K562 (cell line): Measurements from ENCODE around the gene CDAN1. TPM values are rescaled to one million over a fixed set of nuclear protein-coding genes. Genes with fewer than 3 reads are reported as not detected.

Source experiments
- ATAC-seq: fragments of 200-7000 bp; cut with Tn5 transposase; 3 replicates; pipeline ENCODE4 v1.9.1; 2020; ENCODE audit warnings: moderate library complexity
- BruUV-seq: library from RNA; stranded (reverse); fragments of 400-500 nt; replicated peaks from 2 replicates; lab custom pipeline; 2021; lab: Mats Ljungman, UMichigan
- CTCF ChIA-PET: fragments of 300-600 bp; formaldehyde crosslinking; extraction: SDS; loops from one replicate; lab custom pipeline; 2021; ENCODE audit warnings: low intra/inter-chr PET ratio; lab: Yijun Ruan, JAX
- POLR2A ChIA-PET: fragments of 300-600, 350-650 bp; sonication (Branson Sonifier 250); formaldehyde crosslinking; extraction: SDS; loops from one replicate; lab custom pipeline; 2021; ENCODE audit warnings: antibody characterized with exemption, inconsistent platforms; lab: Yijun Ruan, JAX
- DNase-seq, 4 experiments: peaks; one replicate each; pipeline versions ENCODE4 v3.0.0 to v3.0.0-alpha.2; 2011 to 2018; ENCODE audit warnings: low spot score in 3 of 4, mixed read lengths in 3 of 4; ENCODE audit errors: extremely low read depth in 1 of 4
- FAIRE-seq: peaks from 2 replicates; lab custom pipeline; 2011; peaks lifted over from hg19 to GRCh38; lab: Jason Lieb, UNC
- H2AFZ ChIP-seq: 2 replicates; pipeline ENCODE4 v1.6.0; 2011; ENCODE audit warnings: low read depth, low read length, control low read depth, inconsistent platforms
- H3K27ac ChIP-seq: fragments of 200-600 bp; 3 replicates; pipeline ENCODE4 v1.8.0; 2011; ENCODE audit warnings: low read depth, mild to moderate bottlenecking, control low read depth, inconsistent platforms, low read length, moderate library complexity, mixed read lengths; ENCODE audit errors: extremely low read depth
- H3K27me3 ChIP-seq, 2 experiments: fragments of 300-600 bp in 1 of 2; 2 replicates in 1 of 2; 3 replicates in 1 of 2; pipeline versions ENCODE4 v1.6.0 to v1.8.0; 2011; ENCODE audit warnings: inconsistent platforms in 2 of 2, low read length in 2 of 2, mild to moderate bottlenecking in 1 of 2, mixed read lengths in 1 of 2, moderate library complexity in 1 of 2; ENCODE audit not compliant: control insufficient read depth in 2 of 2, insufficient read depth in 2 of 2
- H3K36me3 ChIP-seq: fragments of 300-600 bp; 3 replicates; pipeline ENCODE4 v1.8.0; 2011; ENCODE audit warnings: mild to moderate bottlenecking, low read length, inconsistent platforms; ENCODE audit not compliant: control insufficient read depth, insufficient read depth
- H3K4me1 ChIP-seq, 2 experiments: fragments of 200-600 bp in 1 of 2; replicated peaks in 1 of 2; 2 replicates in 1 of 2; 3 replicates in 1 of 2; pipeline versions ENCODE4 v1.5.1 to v1.8.0; 2011; ENCODE audit warnings: inconsistent platforms in 2 of 2, low read length in 2 of 2, mild to moderate bottlenecking in 1 of 2, mixed read lengths in 1 of 2, moderate library complexity in 1 of 2; ENCODE audit not compliant: control insufficient read depth in 2 of 2, insufficient read depth in 2 of 2
- H3K4me2 ChIP-seq: 2 replicates; pipeline ENCODE4 v1.6.1; 2011; ENCODE audit warnings: low read length, control low read depth, inconsistent platforms, mixed read lengths; ENCODE audit not compliant: insufficient read depth
- H3K4me3 ChIP-seq: fragments of 200-600 bp; sonication (generic), shearing (Covaris generic); 2 replicates; pipeline ENCODE4 v1.5.1; 2016; ENCODE audit warnings: control low read depth, inconsistent platforms
- H3K79me2 ChIP-seq: fragments of 200-600 bp; 3 replicates; pipeline ENCODE4 v1.8.0; 2011; ENCODE audit warnings: low read length, inconsistent platforms; ENCODE audit not compliant: control insufficient read depth, insufficient read depth
- H3K9ac ChIP-seq, 2 experiments: 2 replicates each; pipeline versions ENCODE4 v1.6.0 to v1.6.1; 2011; ENCODE audit warnings: low read depth in 2 of 2, low read length in 2 of 2, control low read depth in 1 of 2, inconsistent platforms in 1 of 2, mild to moderate bottlenecking in 1 of 2, mixed read lengths in 1 of 2; ENCODE audit not compliant: insufficient read depth in 1 of 2
- H3K9me1 ChIP-seq: one replicate; pipeline ENCODE4 v1.6.0; 2011; ENCODE audit warnings: inconsistent platforms, mild to moderate bottlenecking, low read length, moderate library complexity; ENCODE audit not compliant: control insufficient read depth, insufficient read depth
- H3K9me3 ChIP-seq: replicated peaks from 2 replicates; pipeline ENCODE4 v1.5.1; 2011; ENCODE audit warnings: low read depth, low read length, inconsistent platforms; ENCODE audit not compliant: control insufficient read depth, insufficient read depth
- H4K20me1 ChIP-seq: replicated peaks from 2 replicates; pipeline ENCODE4 v1.6.1; 2011; ENCODE audit warnings: low read length, inconsistent platforms, mixed read lengths; ENCODE audit not compliant: control insufficient read depth, insufficient read depth
- ADNP ChIP-seq: fragments of 200-800 bp; sonication (Bioruptor generic); IDR thresholded peaks from 2 replicates; pipeline ENCODE4 v1.6.1; 2016; ENCODE audit warnings: missing genetic modification characterization, missing compliant biosample characterization
- BCLAF1 ChIP-seq, 2 experiments: fragments of 450-650 bp in 1 of 2; IDR thresholded peaks; 2 replicates each; pipeline ENCODE4 v1.6.1; 2011 to 2017; ENCODE audit warnings: low read depth in 2 of 2, antibody characterized with exemption in 1 of 2, borderline replicate concordance in 1 of 2, low read length in 1 of 2, mild to moderate bottlenecking in 1 of 2, mixed read lengths in 1 of 2; ENCODE audit not compliant: control insufficient read depth in 1 of 2
- BCOR ChIP-seq: fragments of 450-650 bp; IDR thresholded peaks from 2 replicates; pipeline ENCODE4 v1.6.1; 2016
- ESRRA ChIP-seq: fragments of 450-650 bp; IDR thresholded peaks from 2 replicates; pipeline ENCODE4 v1.6.1; 2014; ENCODE audit warnings: low read depth, mild to moderate bottlenecking, moderate library complexity, borderline replicate concordance
- FOXK1 ChIP-seq: sonication (generic); formaldehyde crosslinking; IDR thresholded peaks from 2 replicates; pipeline ENCODE4 v1.8.0; 2022; ENCODE audit warnings: missing genetic modification reagents, mild to moderate bottlenecking, borderline replicate concordance
- GMEB1 ChIP-seq: fragments of 250-450 bp; sonication (Bioruptor Pico); IDR thresholded peaks from 2 replicates; pipeline ENCODE4 v1.4.0; 2020; ENCODE audit warnings: mild to moderate bottlenecking
- MLLT1 ChIP-seq, 2 experiments: fragments of 450-650 bp; IDR thresholded peaks; 2 replicates each; pipeline ENCODE4 v1.6.1; 2016
- RBM25 ChIP-seq: fragments of 200-400 bp; formaldehyde crosslinking; IDR thresholded peaks from 2 replicates; pipeline ENCODE4 v1.6.1; 2018; ENCODE audit warnings: low read length, low read depth, moderate library complexity; ENCODE audit not compliant: severe bottlenecking
- RNF2 ChIP-seq: sonication (generic); IDR thresholded peaks from 2 replicates; pipeline ENCODE4 v1.6.1; 2016
- SIRT6 ChIP-seq: IDR thresholded peaks from one replicate; pipeline ENCODE4 v1.6.1; 2012; ENCODE audit warnings: low read depth, mild to moderate bottlenecking, control low read depth, inconsistent platforms, low read length, moderate library complexity
- TAF15 ChIP-seq: fragments of 200-400 bp; formaldehyde crosslinking; IDR thresholded peaks from 2 replicates; pipeline ENCODE4 v1.6.1; 2017; ENCODE audit warnings: mild to moderate bottlenecking, low read depth, low read length, moderate library complexity
- WHSC1 ChIP-seq: IDR thresholded peaks from one replicate; pipeline ENCODE4 v1.6.1; 2012; ENCODE audit warnings: low read length, control low read depth, inconsistent platforms
- ZC3H4 ChIP-seq: sonication (generic); formaldehyde crosslinking; IDR thresholded peaks from 2 replicates; pipeline ENCODE4 v1.9.0; 2021; ENCODE audit warnings: missing genetic modification reagents, borderline replicate concordance
- WGBS: fragments of 100-300 bp; shearing (Covaris generic); methylation state at CpG from one replicate; pipeline ENCODE4 v1.1.6; 2016; ENCODE audit warnings: low coverage, mixed read lengths; ENCODE audit not compliant: insufficient coverage; ENCODE audit errors: missing lambda C conversion rate; 5-methylcytosine and 5-hydroxymethylcytosine counted together
- in situ Hi-C: fragments of 300-500 bp; cut with MboI; formaldehyde crosslinking; loops from 4 replicates; pipeline ENCODE4 v1.15.0; 2018; ENCODE audit warnings: inconsistent platforms, mixed read lengths
- intact Hi-C: fragments of 100-400 bp; cut with micrococcal nuclease; formaldehyde crosslinking; loops from 2 replicates; pipeline ENCODE4 v1.14.2; 2022
- polyA plus RNA-seq, 8 experiments: library from polyadenylated mRNA; depleted of rRNA in 4 of 8; stranded (reverse) in 5 of 8; unstranded in 3 of 8; fragments of >200 nt; fragmentation: Nextera tagmentation in 2 of 8; fragmentation: Illumina TruSeq in 1 of 8; extraction: Ambion mirVana in 2 of 8; extraction: Trizol in 1 of 8; gene quantifications; 2 replicates each; pipeline versions ENCODE4 v1.2.1 to v1.2.3, GENCODE V29; 2011 to 2014; ENCODE audit warnings: inconsistent platforms in 1 of 8, missing spikeins in 1 of 8
- total RNA-seq, 7 experiments: library from RNA; depleted of rRNA in 6 of 7; stranded (reverse); fragments of >200 nt in 6 of 7; fragmentation: Illumina TruSeq in 2 of 7; extraction: Trizol in 2 of 7; gene quantifications; 2 replicates each; pipeline versions ENCODE4 v1.2.1 to v1.2.3, GENCODE V29; 2011 to 2021; ENCODE audit warnings: low replicate concordance in 1 of 7
- TF ChIP-seq, protein P1 (sequence below), 2 experiments: IDR thresholded peaks; 2 replicates each; pipeline ENCODE4 v1.6.1; 2011; ENCODE audit warnings: borderline replicate concordance in 1 of 2, control low read depth in 1 of 2, low read depth in 1 of 2, low read length in 1 of 2, mild to moderate bottlenecking in 1 of 2, mixed read lengths in 1 of 2, moderate library complexity in 1 of 2; ENCODE audit not compliant: insufficient read depth in 1 of 2, insufficient read length in 1 of 2, poor library complexity in 1 of 2, severe bottlenecking in 1 of 2; ENCODE audit errors: extremely low read depth in 1 of 2

CDAN1 gene
- total and polyA plus RNA-seq, 9 of the 15 experiments (the other 6 are each of a cell fraction or from before 2014, with no cell fraction given) = 1.6 to 34.4 (median 13.8) TPM

DNA sequence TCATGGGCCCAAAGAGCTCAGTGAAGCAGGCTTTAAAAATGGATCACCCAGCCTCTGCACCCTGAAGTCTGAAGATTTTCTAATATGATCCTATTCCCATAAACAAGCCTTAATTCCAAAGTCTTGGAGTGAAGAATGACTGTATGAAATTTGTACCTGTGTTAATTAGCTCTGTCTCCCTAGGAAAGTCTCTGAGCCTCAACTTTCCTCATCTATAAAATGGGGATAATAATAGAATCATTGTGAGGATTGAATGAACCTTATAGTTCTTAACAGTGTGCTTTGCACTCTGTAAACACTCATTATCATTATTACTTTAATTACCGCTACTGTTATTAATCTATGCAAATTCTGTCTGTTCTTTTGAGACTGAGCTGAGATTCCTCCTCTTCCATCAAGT is 61.9 kb downstream of the CDAN1 start:
- ATAC-seq = no peak
- in situ Hi-C loops = no loop called here
- FAIRE-seq = no peak
- H3K9ac ChIP-seq = no peak overlapping the region
- no peaks in the 10 kb centered on the region for H3K79me2 ChIP-seq
- DNase-seq = no peak
- WGBS = 83% methylated on average over 1 of the region's 1 CpG
- H4K20me1 ChIP-seq = no peaks in the 10 kb centered on the region; the same call in none of the 2 replicates
- H3K9me1 ChIP-seq = no peaks in the 10 kb centered on the region
- H3K36me3 ChIP-seq = peaks cover 5% of the 10 kb centered on the region; the same call in 1 of the 3 replicates
- no peak overlapping the region for H3K4me3 ChIP-seq
- no peak overlapping the region for H3K4me2 ChIP-seq
- H3K27me3 ChIP-seq = no peaks in the 10 kb centered on the region
- POLR2A ChIA-PET = interaction anchor here (0.8 kb wide), 1 partner anchor 22 kb away, joined by 3 read pairs; no protein-coding TSS in a partner anchor
- H3K27ac ChIP-seq = no peak overlapping the region
- no peaks in the 10 kb centered on the region for H3K9me3 ChIP-seq
- no peak overlapping the region for H2AFZ ChIP-seq
- CTCF ChIA-PET = no interaction called here
- BruUV-seq = no TSS peak
- intact Hi-C loops = no loop called here
- no peak for TF ChIP-seq WHSC1
- TF ChIP-seq BCOR = 0 out of 2 replicates have a peak, but pooled peaks have one; percentile 35
- no peak for TF ChIP-seq BCLAF1 (IDR thresholded peaks at IDR 0.05; ENCODE audit: borderline replicate concordance in 1 of 2, control insufficient read depth in 1 of 2, low read depth in 2 of 2, low read length in 1 of 2)
- no peak for TF ChIP-seq RNF2
- no peak for TF ChIP-seq MLLT1 (IDR thresholded peaks at IDR 0.05)
- no peak for TF ChIP-seq TAF15
- TF ChIP-seq SIRT6 = no peak
- no peak for TF ChIP-seq FOXK1 (CRISPR knock-in tag)
- TF ChIP-seq ZC3H4 = no peak
- peak; percentile 89 for TF ChIP-seq RBM25
- TF ChIP-seq ADNP (tag) = 0 out of 2 replicates have a peak, but pooled peaks have one; percentile 36
- TF ChIP-seq, protein P1, sequence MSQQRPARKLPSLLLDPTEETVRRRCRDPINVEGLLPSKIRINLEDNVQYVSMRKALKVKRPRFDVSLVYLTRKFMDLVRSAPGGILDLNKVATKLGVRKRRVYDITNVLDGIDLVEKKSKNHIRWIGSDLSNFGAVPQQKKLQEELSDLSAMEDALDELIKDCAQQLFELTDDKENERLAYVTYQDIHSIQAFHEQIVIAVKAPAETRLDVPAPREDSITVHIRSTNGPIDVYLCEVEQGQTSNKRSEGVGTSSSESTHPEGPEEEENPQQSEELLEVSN (IDR thresholded peaks at IDR 0.05; ENCODE audit: borderline replicate concordance in 1 of 2, extremely low read depth in 1 of 2, insufficient read depth in 1 of 2, insufficient read length in 1 of 2, low read depth in 1 of 2, low read length in 1 of 2, poor library complexity in 1 of 2, severe bottlenecking in 1 of 2) = no peak
- no peak for TF ChIP-seq ESRRA
- TF ChIP-seq GMEB1 (CRISPR knock-in tag) = no peak
- no peaks in the 10 kb centered on the region for H3K4me1 ChIP-seq
